PFSK-1 (cell line): Measurements from ENCODE around the gene FYB1.

Experiments
- FOXP2 ChIP-seq: optimal IDR thresholded peaks from 2 replicates; pipeline ENCODE3; 2011; ENCODE audit warnings: borderline replicate concordance, control low read depth, inconsistent platforms; ENCODE audit not compliant: insufficient read depth; ENCODE audit errors: extremely low read length, extremely low read depth
- POLR2AphosphoS5 ChIP-seq: IDR thresholded peaks from 2 replicates; pipeline ENCODE4 v1.6.1; 2012; ENCODE audit warnings: low read depth, mild to moderate bottlenecking, control low read depth, low read length, moderate library complexity
- SIN3A ChIP-seq: IDR thresholded peaks from 2 replicates; pipeline ENCODE4 v1.6.1; 2012; ENCODE audit warnings: mild to moderate bottlenecking, low read length, moderate library complexity, borderline replicate concordance; ENCODE audit not compliant: insufficient read depth
- TAF1 ChIP-seq: IDR thresholded peaks from 2 replicates; pipeline ENCODE4 v1.6.1; 2012; ENCODE audit warnings: low read length, control low read depth, borderline replicate concordance; ENCODE audit not compliant: insufficient read depth
- TF ChIP-seq, protein P1 (sequence below), 2 experiments: IDR thresholded peaks; 2 replicates each; pipeline versions ENCODE4 v1.6.1 to v1.8.0; 2011 to 2012; ENCODE audit warnings: low read depth in 2 of 2, low read length in 2 of 2, control low read depth in 1 of 2, inconsistent platforms in 1 of 2, mild to moderate bottlenecking in 1 of 2, moderate library complexity in 1 of 2; ENCODE audit not compliant: insufficient read depth in 1 of 2

Gene FYB1

DNA sequence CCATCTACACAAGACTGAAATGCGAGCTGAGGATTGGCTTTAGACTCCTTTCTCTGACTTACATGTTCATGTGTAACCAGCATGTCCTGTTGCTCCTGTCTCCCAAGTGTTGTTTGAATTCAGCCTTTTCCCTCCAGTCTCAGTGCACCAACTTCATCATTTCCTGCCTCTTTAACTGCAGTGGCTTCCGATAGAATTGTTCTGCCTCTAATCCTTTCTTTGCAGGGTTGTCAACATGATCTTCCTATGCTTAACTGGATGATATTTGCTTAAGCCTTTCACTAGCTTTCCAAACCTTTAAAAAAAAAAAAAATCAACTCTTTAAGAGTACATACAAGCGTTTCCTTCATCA, 6.7 kb upstream of the FYB1 start:
- TF ChIP-seq FOXP2 (no peak), POLR2AphosphoS5 (no peak)
- TF ChIP-seq, protein P1, sequence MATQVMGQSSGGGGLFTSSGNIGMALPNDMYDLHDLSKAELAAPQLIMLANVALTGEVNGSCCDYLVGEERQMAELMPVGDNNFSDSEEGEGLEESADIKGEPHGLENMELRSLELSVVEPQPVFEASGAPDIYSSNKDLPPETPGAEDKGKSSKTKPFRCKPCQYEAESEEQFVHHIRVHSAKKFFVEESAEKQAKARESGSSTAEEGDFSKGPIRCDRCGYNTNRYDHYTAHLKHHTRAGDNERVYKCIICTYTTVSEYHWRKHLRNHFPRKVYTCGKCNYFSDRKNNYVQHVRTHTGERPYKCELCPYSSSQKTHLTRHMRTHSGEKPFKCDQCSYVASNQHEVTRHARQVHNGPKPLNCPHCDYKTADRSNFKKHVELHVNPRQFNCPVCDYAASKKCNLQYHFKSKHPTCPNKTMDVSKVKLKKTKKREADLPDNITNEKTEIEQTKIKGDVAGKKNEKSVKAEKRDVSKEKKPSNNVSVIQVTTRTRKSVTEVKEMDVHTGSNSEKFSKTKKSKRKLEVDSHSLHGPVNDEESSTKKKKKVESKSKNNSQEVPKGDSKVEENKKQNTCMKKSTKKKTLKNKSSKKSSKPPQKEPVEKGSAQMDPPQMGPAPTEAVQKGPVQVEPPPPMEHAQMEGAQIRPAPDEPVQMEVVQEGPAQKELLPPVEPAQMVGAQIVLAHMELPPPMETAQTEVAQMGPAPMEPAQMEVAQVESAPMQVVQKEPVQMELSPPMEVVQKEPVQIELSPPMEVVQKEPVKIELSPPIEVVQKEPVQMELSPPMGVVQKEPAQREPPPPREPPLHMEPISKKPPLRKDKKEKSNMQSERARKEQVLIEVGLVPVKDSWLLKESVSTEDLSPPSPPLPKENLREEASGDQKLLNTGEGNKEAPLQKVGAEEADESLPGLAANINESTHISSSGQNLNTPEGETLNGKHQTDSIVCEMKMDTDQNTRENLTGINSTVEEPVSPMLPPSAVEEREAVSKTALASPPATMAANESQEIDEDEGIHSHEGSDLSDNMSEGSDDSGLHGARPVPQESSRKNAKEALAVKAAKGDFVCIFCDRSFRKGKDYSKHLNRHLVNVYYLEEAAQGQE (IDR thresholded peaks at IDR 0.05; ENCODE audit: insufficient read depth in 1 of 2, low read depth in 2 of 2, low read length in 2 of 2): no peak

DNA sequence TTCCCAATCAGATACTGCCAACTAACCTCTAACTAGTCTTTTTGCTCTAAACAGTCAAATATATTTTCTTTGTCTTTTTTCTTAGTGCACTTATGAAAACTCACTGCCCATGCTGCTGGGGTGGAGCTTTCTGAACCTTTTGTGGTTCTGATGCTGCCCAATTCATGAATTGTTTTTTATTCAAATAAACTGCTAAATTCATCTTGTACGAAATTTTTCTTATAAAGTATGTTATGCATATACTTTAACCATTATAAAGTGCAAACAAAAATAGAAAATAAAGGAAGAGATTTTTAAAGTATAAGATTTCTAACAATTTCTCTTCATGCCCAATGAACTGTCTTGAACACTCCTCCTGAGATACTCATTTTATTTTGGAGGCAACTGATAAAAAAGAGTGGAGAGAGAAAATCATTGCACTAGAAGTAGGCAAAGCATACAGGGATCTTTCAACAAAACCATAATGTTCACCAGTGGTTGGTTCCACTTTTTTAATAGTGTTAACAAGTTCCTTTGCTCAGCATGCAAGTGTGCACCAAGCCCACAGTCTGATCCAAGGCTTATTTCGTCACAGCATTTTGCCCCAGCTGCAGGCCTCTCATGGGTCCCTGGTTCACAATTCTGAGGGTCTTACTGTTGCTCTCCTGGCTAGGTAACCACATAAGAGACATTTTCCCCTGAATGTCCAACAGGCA, 6.2 kb upstream of the FYB1 start:
- TF ChIP-seq POLR2AphosphoS5 (no peak), SIN3A (no peak), TAF1 (no peak), FOXP2 (no peak)
- TF ChIP-seq, protein P1 (IDR thresholded peaks at IDR 0.05; ENCODE audit: insufficient read depth in 1 of 2, low read depth in 2 of 2, low read length in 2 of 2): no peak

DNA sequence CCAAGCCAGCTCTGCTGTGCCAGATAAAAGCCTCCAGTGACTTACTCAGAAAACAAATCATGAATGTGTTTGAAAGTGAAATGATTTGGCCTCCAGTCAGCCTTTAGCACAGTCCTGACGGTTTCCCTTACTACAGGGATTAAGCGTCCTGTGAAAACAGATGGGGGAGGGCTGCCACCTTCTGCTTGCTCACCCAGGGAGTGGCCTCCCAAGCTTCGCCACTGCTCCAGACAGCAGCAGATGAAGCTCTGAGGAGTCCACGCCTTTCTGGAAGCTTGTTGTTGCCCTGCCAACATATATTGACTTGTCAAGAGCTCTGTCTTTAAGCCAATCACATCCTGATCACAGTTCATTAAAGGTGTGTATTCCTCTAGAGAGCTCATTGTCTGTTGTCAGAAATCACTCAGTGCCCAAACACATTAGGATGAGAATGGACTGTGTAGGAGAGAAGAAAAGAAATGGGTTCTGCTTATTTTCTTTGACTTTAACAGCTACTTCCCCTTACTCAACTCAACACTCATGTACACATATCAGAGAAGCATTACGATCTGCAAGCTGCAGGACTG, 4.9 kb upstream of the FYB1 start:
- TF ChIP-seq FOXP2: no peak
- TF ChIP-seq SIN3A: no peak

DNA sequence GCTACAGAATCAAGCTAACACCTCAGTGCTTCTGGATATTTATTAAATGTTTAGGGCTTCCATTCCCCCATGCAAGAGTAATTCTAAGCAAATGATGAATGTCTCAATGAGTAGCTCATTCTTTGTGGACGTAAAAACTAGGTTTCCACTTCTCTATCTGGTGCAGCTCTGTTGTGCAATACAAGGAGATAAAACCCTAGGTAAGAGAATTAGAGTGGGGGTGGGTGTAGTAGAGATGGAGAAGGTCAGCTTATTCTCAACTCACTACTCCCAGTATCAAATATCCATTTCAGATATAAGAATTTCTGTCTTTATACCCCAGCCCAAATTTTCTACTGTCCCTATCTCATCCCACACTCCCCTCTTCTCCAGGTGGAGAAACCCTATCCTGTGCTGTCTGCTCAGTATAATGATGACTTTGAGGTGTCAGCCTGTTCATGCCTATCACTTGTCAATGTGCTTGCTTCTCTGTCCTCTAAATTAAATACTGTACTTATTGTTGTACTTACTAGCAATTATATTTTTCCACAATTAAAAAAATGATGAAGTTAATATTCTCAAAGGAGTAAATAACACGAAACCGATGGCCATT, 4.3 kb upstream of the FYB1 start:
- TF ChIP-seq SIN3A (no peak), TAF1 (no peak), POLR2AphosphoS5 (no peak), FOXP2 (no peak)
- TF ChIP-seq, protein P1 (IDR thresholded peaks at IDR 0.05; ENCODE audit: insufficient read depth in 1 of 2, low read depth in 2 of 2, low read length in 2 of 2): no peak

DNA sequence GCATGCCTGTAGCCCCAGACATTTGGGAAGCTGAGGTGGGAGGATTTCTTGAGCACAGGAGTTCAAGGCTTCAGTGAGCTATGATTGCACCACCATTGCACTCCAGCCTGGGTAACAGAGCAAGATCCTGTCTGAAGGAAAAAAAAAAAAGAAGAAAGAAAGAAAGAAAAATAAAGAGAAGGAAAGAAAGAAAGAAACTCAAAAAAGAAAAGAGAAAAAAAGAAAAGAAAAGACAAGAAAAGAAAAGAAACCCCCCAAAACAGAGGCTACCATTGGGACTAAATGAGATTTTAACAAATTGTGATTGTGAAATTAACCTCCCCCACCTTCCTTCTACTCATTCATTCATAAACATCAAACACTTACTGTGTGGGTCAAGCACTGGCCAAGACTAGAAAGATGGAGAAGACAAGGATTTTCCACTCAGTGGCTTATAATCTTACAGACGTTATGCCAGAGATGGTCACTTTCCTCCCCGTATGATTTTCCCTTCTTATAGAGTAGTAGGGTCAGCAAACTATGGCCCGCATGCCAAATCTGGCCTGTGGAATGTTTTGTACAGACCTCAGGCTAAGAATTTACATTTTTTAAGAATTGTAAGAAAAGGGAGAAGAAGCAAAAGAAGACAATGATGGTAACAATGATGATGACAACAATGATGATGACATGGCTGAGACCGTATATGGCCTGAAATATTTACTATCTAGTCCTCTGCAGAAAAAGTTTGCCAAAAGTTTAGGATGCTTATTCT, 1.1 kb upstream of the FYB1 start:
- TF ChIP-seq FOXP2 (no peak), POLR2AphosphoS5 (no peak), TAF1 (no peak), SIN3A (no peak)
- TF ChIP-seq, protein P1 (IDR thresholded peaks at IDR 0.05; ENCODE audit: insufficient read depth in 1 of 2, low read depth in 2 of 2, low read length in 2 of 2): no peak
